PC-3 (cell line): ENCODE data around the gene KANSL1L. TPM values are rescaled to one million over a fixed set of nuclear protein-coding genes. Genes with fewer than 3 reads are reported as not detected.

ENCODE experiments used
- ATAC-seq: fragments of 200-7000 bp; cut with Tn5 transposase; 2 replicates; pipeline ENCODE4 v1.9.1; 2020; ENCODE audit warnings: mild to moderate bottlenecking, moderate library complexity
- BruUV-seq: library from RNA; stranded (reverse); fragments of 400-500 nt; replicated peaks from 2 replicates; lab custom pipeline; 2021; lab: Mats Ljungman, UMichigan
- CTCF ChIA-PET: fragments of 300-600 bp; sonication (Branson Sonifier 250); formaldehyde crosslinking; loops from one replicate; lab custom pipeline; 2022; ENCODE audit warnings: antibody characterized with exemption; lab: Charles Lee
- POLR2A ChIA-PET: fragments of 300-600 bp; sonication (Branson Sonifier 250); formaldehyde crosslinking; loops from one replicate; lab custom pipeline; 2022; ENCODE audit warnings: antibody characterized with exemption; ENCODE audit not compliant: unreplicated experiment; lab: Charles Lee
- DNase-seq: peaks from one replicate; pipeline ENCODE4 v3.0.0-alpha.2; 2015
- H2AFZ ChIP-seq: fragments of 300-600 bp; sonication (generic); 2 replicates; pipeline ENCODE4 v1.6.0; 2016; ENCODE audit warnings: antibody characterized with exemption, low read length
- H3F3A ChIP-seq: fragments of 300-600 bp; sonication (generic); one replicate; pipeline ENCODE4 v1.6.0; 2017; ENCODE audit warnings: antibody characterized with exemption, low read length, control low read depth, mild to moderate bottlenecking; ENCODE audit not compliant: unreplicated experiment
- H3K27ac ChIP-seq: fragments of 300-600 bp; sonication (generic); 2 replicates; pipeline ENCODE4 v1.5.1; 2016; ENCODE audit warnings: mild to moderate bottlenecking, low read length
- H3K27me3 ChIP-seq: fragments of 300-600 bp; sonication (generic); 2 replicates; pipeline ENCODE4 v1.6.1; 2016; ENCODE audit warnings: low read length, mixed read lengths
- H3K36me3 ChIP-seq: fragments of 300-600 bp; sonication (generic); 2 replicates; pipeline ENCODE4 v1.6.1; 2016; ENCODE audit warnings: low read depth, mixed run types, low read length, mixed read lengths
- H3K4me1 ChIP-seq: fragments of 300-600 bp; sonication (generic); 2 replicates; pipeline ENCODE4 v1.5.1; 2016; ENCODE audit warnings: low read length; ENCODE audit not compliant: insufficient read depth
- H3K4me2 ChIP-seq: fragments of 300-600 bp; sonication (generic); 2 replicates; pipeline ENCODE4 v1.6.0; 2016; ENCODE audit warnings: low read length
- H3K4me3 ChIP-seq: fragments of 300-600 bp; sonication (generic); 2 replicates; pipeline ENCODE4 v1.5.1; 2016; ENCODE audit warnings: mild to moderate bottlenecking, low read length, mixed read lengths
- H3K79me2 ChIP-seq: fragments of 300-600 bp; sonication (generic); 2 replicates; pipeline ENCODE4 v1.6.1; 2017; ENCODE audit warnings: low read length, mixed read lengths
- H3K9ac ChIP-seq: fragments of 300-600 bp; sonication (generic); 2 replicates; pipeline ENCODE4 v1.6.0; 2016; ENCODE audit warnings: mild to moderate bottlenecking, low read length
- H3K9me2 ChIP-seq: fragments of 300-600 bp; sonication (generic); replicated peaks from 2 replicates; pipeline ENCODE4 v1.6.1; 2016; ENCODE audit warnings: mixed run types, low read length, mixed read lengths
- H3K9me3 ChIP-seq: fragments of 300-600 bp; sonication (generic); 2 replicates; pipeline ENCODE4 v1.6.1; 2016; ENCODE audit warnings: low read length, mixed read lengths
- H4K20me1 ChIP-seq: fragments of 300-600 bp; sonication (generic); 2 replicates; pipeline ENCODE4 v1.6.1; 2016; ENCODE audit warnings: low read length, mixed read lengths
- EZH2 ChIP-seq: fragments of 300-600 bp; sonication (generic); IDR thresholded peaks from one replicate; pipeline ENCODE4 v1.6.1; 2017; ENCODE audit warnings: antibody characterized with exemption, mild to moderate bottlenecking, low read length; ENCODE audit not compliant: unreplicated experiment
- EZH2phosphoT487 ChIP-seq: fragments of 300-600 bp; sonication (generic); IDR thresholded peaks from 2 replicates; pipeline ENCODE4 v1.6.1; 2018; ENCODE audit warnings: mild to moderate bottlenecking, antibody characterized with exemption, low read length, borderline replicate concordance
- intact Hi-C: fragments of 100-400 bp; cut with micrococcal nuclease; formaldehyde crosslinking; loops from 2 replicates; pipeline ENCODE4 v1.9.0; 2023
- total RNA-seq: library from RNA; depleted of rRNA; stranded (reverse); fragments of >200 nt; gene quantifications from 2 replicates; pipeline ENCODE4 v1.2.3, GENCODE V29; 2014
- TF ChIP-seq, protein P1 (sequence below): fragments of 300-600 bp; sonication (generic); conservative IDR thresholded peaks from 2 replicates; pipeline ENCODE4 v1.5.1; 2017; ENCODE audit warnings: antibody characterized with exemption, low read depth, mild to moderate bottlenecking, low read length

Gene KANSL1L
- total RNA-seq, 1 experiment from 2014 or later = 2.3 TPM

GRCh38 chr2:210203147-210203546 is 31.9 kb upstream of the KANSL1L start:
- intact Hi-C loops = no loop called here
- Histone ChIP-seq H4K20me1 (no peaks in the 10 kb centered on the region), H3K9me3 (no peaks in the 10 kb centered on the region)

DNA sequence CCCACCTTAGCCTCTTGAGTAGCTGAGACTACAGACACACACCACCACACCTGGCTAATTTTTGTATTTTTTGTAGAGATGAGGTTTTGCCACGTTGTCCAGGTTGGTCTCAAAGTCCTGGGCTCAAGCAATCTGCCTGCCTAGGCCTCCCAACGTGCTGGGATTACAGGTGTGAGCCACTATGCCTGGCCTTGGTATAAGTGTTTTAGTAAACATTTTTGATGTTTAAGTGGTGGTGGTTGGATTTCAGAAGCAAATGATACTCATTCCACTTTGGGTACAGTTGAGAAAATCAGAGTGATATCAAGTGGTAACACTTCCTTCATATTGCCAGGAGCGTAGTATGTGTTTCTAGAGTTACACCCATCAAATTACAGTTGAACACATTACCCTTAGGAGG is 28.6 kb upstream of the KANSL1L start:
- intact Hi-C loops = loop anchor here (1.0 to 10.0 kb wide), 5 partner anchors 127 to 1795 kb away; partner anchors contain the start of gene PTH2R
- POLR2A ChIA-PET = no interaction called here
- TF ChIP-seq, protein P1, sequence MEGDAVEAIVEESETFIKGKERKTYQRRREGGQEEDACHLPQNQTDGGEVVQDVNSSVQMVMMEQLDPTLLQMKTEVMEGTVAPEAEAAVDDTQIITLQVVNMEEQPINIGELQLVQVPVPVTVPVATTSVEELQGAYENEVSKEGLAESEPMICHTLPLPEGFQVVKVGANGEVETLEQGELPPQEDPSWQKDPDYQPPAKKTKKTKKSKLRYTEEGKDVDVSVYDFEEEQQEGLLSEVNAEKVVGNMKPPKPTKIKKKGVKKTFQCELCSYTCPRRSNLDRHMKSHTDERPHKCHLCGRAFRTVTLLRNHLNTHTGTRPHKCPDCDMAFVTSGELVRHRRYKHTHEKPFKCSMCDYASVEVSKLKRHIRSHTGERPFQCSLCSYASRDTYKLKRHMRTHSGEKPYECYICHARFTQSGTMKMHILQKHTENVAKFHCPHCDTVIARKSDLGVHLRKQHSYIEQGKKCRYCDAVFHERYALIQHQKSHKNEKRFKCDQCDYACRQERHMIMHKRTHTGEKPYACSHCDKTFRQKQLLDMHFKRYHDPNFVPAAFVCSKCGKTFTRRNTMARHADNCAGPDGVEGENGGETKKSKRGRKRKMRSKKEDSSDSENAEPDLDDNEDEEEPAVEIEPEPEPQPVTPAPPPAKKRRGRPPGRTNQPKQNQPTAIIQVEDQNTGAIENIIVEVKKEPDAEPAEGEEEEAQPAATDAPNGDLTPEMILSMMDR = no peak
- TF ChIP-seq EZH2phosphoT487 = no peak
- no peak for TF ChIP-seq EZH2
- Histone ChIP-seq H3K9me2 (no peaks in the 10 kb centered on the region), H3K79me2 (no peaks in the 10 kb centered on the region), H4K20me1 (no peaks in the 10 kb centered on the region), H3K9me3 (no peaks in the 10 kb centered on the region), H3K9ac (no peak overlapping the region), H2AFZ (no peak overlapping the region), H3K27me3 (peaks cover 37% of the 10 kb centered on the region), H3K36me3 (no peaks in the 10 kb centered on the region), H3F3A (no peaks in the 10 kb centered on the region), H3K27ac (no peak overlapping the region), H3K4me1 (no peaks in the 10 kb centered on the region), H3K4me3 (no peak overlapping the region), H3K4me2 (no peak overlapping the region)
- no peak for ATAC-seq
- DNase-seq = no peak
- CTCF ChIA-PET = no interaction called here
- no TSS peak for BruUV-seq

More at GRCh38 chr2:210203147-210203546, 31.9 kb upstream of the KANSL1L start:
- no peak for ATAC-seq
- no peaks in the 10 kb centered on the region for H3F3A ChIP-seq
- no peaks in the 10 kb centered on the region for H3K36me3 ChIP-seq
- ChIA-PET CTCF (interaction anchor here (0.6 kb wide), 1 partner anchor 772 kb away, joined by 3 read pairs; no protein-coding TSS in a partner anchor), POLR2A (interaction anchor here (0.6 kb wide), 1 partner anchor 841 kb away, joined by 30 read pairs; no protein-coding TSS in a partner anchor)
- H3K9me2 ChIP-seq = no peaks in the 10 kb centered on the region
- TF ChIP-seq, protein P1 = no peak
- TF ChIP-seq EZH2 (no peak), EZH2phosphoT487 (no peak)
- peaks cover 47% of the 10 kb centered on the region for H3K27me3 ChIP-seq
- no peak for DNase-seq
- no peak overlapping the region for H3K27ac ChIP-seq
- H3K4me2 ChIP-seq = no peak overlapping the region
- H3K4me1 ChIP-seq = no peaks in the 10 kb centered on the region
- no peak overlapping the region for H3K9ac ChIP-seq
- no peaks in the 10 kb centered on the region for H3K79me2 ChIP-seq
- BruUV-seq = no TSS peak
- no peak overlapping the region for H2AFZ ChIP-seq
- no peak overlapping the region for H3K4me3 ChIP-seq

GRCh38 chr2:210199186-210199765 is 28.1 kb upstream of the KANSL1L start:
- Histone ChIP-seq H4K20me1 (no peaks in the 10 kb centered on the region), H3K9me3 (no peaks in the 10 kb centered on the region), H3K27me3 (peaks cover 37% of the 10 kb centered on the region), H3K36me3 (no peaks in the 10 kb centered on the region), H3F3A (no peaks in the 10 kb centered on the region), H3K27ac (no peak overlapping the region), H3K79me2 (no peaks in the 10 kb centered on the region), H3K4me3 (no peak overlapping the region), H3K9ac (no peak overlapping the region), H3K4me1 (no peaks in the 10 kb centered on the region), H2AFZ (no peak overlapping the region), H3K4me2 (no peak overlapping the region), H3K9me2 (no peaks in the 10 kb centered on the region)
- ATAC-seq (no peak), DNase-seq (peak; percentile 58)
- BruUV-seq = no TSS peak
- intact Hi-C loops = loop anchor here (1.0 to 10.0 kb wide), 5 partner anchors 126 to 1794 kb away; partner anchors contain the start of gene PTH2R
- ChIA-PET POLR2A (no interaction called here), CTCF (interaction anchor here (0.7 kb wide), 1 partner anchor 126 kb away, joined by 5 read pairs; no protein-coding TSS in a partner anchor)
- TF ChIP-seq, protein P1 = peak; percentile 56
- TF ChIP-seq EZH2 = no peak
- no peak for TF ChIP-seq EZH2phosphoT487
